ENCODE data around the gene EYS.
"Not testable (repeated sequence)": the region's sequence is repeated elsewhere in the genome, so short reads cannot be mapped to it uniquely, and the experiment has no call there.

The EYS gene

DNA sequence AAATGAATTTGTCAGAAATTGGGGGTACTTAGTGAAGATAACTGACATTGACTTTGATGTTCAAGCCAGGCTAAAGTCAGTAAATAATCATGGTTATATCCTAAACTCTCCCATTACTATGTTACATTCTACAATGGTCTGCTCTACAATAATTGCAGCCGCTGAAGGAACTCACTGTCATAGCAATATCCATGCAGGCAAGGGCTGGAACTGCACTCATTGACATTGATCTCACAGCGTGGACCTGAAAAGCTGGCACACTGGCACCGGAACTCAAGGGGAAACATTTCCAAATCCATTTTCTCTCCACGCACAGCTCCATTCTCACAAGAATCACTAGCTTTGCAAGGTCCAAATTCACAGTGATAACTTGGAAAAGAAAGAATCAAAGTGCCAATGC lies 702.7 kb downstream of the EYS start:
- Mint-ChIP-seq H3K27ac (no peak overlapping the region), H3K9me3 (peaks cover 6 to 8% of the 10 kb centered on the region in 2 donors), H3K36me3 (no peaks in the 10 kb centered on the region), H3K4me1 (no peaks in the 10 kb centered on the region), H3K4me3 (no peak overlapping the region), H3K27me3 (no peaks in the 10 kb centered on the region)
- ATAC-seq (replicated peaks) (no peak), DNase-seq (no peak)

DNA sequence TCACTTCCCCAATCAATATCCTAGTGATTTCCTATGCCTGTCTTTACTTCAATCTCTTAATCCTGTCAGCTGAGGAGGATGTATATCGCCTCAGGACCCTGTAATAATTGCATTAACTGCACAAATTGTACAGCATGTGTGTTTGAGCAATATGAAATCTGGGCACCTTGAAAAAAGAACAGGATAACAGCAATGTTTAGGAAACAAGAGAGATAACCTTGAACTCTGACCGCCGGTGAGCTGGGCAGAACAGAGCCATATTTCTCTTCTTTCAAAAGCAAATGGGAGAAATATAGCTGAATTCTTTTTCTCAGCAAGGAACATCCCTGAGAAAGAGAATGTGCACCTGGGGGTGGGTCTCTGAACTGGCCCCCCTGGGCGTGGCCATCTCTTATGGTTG lies 704.1 kb downstream of the EYS start:
- H3K4me1 Mint-ChIP-seq; ATAC-seq (replicated peaks); DNase-seq; H3K36me3 Mint-ChIP-seq; H3K27me3 Mint-ChIP-seq; H3K27ac Mint-ChIP-seq; H3K4me3 Mint-ChIP-seq: not testable (repeated sequence)
- peaks cover 8 to 11% of the 10 kb centered on the region in 2 donors for H3K9me3 Mint-ChIP-seq

DNA sequence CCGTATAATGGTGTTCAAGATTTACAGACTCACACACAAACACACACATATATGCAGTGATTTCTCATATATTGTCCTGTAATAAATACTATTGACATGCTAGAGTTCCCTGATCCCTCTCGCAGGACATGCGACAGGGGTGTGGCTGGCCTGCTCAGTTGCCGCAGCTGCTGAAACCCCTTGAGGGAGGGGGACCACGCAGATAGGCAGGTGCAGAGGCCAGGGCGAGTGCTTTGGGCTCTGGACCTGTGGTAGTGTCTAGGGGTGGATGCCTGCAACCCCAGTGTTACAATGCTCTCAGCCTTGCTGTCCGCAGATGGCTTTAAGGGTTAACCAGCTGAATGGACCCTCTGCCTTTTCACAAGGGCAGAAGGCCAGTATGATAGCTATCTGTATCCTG lies 706.2 kb downstream of the EYS start:
- H3K36me3 Mint-ChIP-seq, result no peaks in the 10 kb centered on the region
- H3K27me3 Mint-ChIP-seq, result no peaks in the 10 kb centered on the region
- H3K9me3 Mint-ChIP-seq, result peaks cover 4 to 11% of the 10 kb centered on the region in 2 donors
- H3K4me3 Mint-ChIP-seq, result no peak overlapping the region
- H3K27ac Mint-ChIP-seq, result no peak overlapping the region
- H3K4me1 Mint-ChIP-seq, result no peaks in the 10 kb centered on the region
- DNase-seq (no peak), ATAC-seq (replicated peaks) (no peak)

DNA sequence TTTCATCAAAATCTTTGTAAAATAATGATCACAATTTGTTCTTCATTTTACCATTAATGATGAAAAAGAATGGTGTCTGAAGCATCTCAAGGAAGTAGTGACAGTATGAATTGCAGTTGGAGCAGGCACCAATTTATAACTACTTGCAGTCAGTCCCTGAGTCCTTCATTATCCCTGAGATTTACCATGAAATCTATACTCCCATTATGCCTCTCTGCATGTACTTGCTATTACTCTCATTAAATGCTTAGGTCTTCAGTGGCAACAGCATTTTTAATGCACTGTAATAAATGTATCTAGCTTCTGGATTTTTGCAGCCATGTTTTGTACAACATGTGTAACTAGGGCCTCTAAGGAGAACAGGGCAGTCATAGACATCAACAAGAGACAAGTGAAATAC lies 708.8 kb downstream of the EYS start:
- Mint-ChIP-seq H3K36me3 (no peaks in the 10 kb centered on the region), H3K4me3 (no peak overlapping the region), H3K4me1 (no peaks in the 10 kb centered on the region), H3K27ac (no peak overlapping the region), H3K9me3 (peaks cover 2 to 6% of the 10 kb centered on the region in 2 donors), H3K27me3 (no peaks in the 10 kb centered on the region)
- no peak for DNase-seq
- no peak for ATAC-seq (replicated peaks)

DNA sequence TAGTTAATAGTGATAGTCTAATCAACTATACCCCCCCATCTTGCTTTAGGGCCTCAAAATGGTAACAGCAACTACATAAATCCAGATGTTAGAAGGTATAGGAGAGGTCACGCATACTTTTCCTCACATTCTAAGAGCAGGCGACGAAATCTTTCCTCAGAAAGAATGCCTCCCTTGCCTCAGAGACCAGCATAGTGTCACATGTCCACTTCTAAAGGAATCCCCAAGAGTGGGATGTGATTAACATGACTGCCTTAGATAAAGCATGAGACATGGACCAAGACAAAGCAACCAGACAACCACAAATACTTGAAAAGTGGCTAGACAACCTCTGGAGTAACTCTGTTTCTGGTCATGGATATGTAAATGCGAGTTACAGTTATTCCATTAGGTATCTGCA lies 710.7 kb downstream of the EYS start:
- ATAC-seq (replicated peaks) (no peak), DNase-seq (no peak)
- H3K27me3 Mint-ChIP-seq, result no peaks in the 10 kb centered on the region
- no peaks in the 10 kb centered on the region for H3K4me1 Mint-ChIP-seq
- no peaks in the 10 kb centered on the region for H3K36me3 Mint-ChIP-seq
- peaks cover 6% of the 10 kb centered on the region in 2 donors for H3K9me3 Mint-ChIP-seq
- H3K4me3 Mint-ChIP-seq, result no peak overlapping the region
- no peak overlapping the region for H3K27ac Mint-ChIP-seq

DNA sequence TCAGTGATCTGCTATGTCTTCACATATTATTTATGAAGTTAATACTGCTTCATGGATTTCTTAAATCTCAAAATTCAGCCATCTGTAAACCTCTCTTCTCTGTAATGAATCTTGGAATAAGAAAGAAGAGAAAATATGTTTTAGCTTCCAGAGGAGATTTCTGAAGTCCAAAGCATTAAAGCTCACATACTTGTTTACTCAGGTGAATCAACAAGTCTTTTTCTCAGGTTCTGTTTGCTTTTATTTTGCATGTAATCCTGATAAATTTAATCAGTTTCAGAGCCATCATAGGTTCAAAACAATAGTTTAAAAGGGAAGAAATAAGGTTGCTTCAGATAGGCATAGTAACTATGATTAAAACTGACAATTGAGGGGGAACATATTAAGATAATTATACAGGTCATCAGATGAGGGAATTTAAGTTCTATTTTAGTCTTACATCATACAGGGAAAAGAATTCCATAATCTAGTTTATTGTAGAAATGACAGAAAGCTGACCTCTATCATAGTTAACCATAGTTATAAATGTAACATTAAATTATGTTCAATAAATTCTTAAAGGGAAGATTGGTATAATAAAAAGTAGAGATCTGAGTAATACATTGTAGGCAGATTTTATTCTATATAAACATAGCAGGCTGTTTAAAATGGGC lies 716.2 kb downstream of the EYS start:
- Mint-ChIP-seq H3K4me3 (no peak overlapping the region), H3K27me3 (no peaks in the 10 kb centered on the region), H3K36me3 (no peaks in the 10 kb centered on the region), H3K27ac (no peak overlapping the region), H3K4me1 (no peaks in the 10 kb centered on the region), H3K9me3 (peaks cover 0 to 4% of the 10 kb centered on the region in 2 donors)
- ATAC-seq (replicated peaks), result no peak
- no peak for DNase-seq

DNA sequence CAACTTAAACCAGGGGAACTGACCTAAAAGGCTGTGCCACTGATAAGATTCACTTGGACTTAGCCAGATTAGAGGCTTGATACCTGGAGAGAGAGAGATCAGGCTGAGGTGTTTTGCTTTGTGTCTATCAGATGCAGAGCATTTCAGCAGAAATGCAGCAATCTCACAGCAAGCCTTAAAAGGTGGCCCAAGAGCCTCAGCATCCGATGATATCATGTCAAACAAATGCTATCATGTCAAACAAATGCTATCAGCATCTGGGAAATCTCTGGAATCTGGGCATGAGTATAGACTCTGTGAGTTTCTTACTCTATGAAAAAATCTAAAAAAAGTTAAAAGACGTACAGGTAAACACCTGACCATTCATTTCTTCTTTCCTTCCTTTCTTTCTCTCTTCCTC lies 718.9 kb downstream of the EYS start:
- ATAC-seq (replicated peaks), result no peak
- Mint-ChIP-seq H3K27ac (no peak overlapping the region), H3K9me3 (peaks cover 0 to 4% of the 10 kb centered on the region in 2 donors), H3K4me1 (no peaks in the 10 kb centered on the region), H3K27me3 (no peaks in the 10 kb centered on the region), H3K4me3 (no peak overlapping the region), H3K36me3 (no peaks in the 10 kb centered on the region)
- DNase-seq, result no peak

DNA sequence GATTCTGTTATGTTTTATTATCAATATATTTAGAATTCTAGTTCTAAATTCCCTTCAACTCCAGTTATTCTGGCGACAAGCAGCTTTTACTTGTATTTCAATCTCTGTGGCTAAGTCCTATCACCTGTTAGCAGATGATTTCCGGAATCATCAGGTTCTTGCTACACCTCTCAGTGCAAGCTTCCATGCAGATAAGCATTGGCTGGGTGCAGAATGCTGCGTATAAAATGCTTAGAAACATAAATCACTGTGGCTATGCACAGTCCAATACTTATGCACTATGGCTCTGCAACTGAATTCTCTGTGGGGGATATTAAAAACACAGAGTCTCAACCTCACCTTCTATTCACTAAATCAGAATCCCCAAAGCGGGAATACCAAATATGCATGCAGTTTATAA lies 720.0 kb downstream of the EYS start:
- no peak overlapping the region for H3K4me3 Mint-ChIP-seq
- no peaks in the 10 kb centered on the region for H3K27me3 Mint-ChIP-seq
- H3K4me1 Mint-ChIP-seq, result no peaks in the 10 kb centered on the region
- DNase-seq (no peak), ATAC-seq (replicated peaks) (no peak)
- no peaks in the 10 kb centered on the region for H3K36me3 Mint-ChIP-seq
- H3K27ac Mint-ChIP-seq, result no peak overlapping the region
- H3K9me3 Mint-ChIP-seq, result peaks cover 0 to 1% of the 10 kb centered on the region in 2 donors

DNA sequence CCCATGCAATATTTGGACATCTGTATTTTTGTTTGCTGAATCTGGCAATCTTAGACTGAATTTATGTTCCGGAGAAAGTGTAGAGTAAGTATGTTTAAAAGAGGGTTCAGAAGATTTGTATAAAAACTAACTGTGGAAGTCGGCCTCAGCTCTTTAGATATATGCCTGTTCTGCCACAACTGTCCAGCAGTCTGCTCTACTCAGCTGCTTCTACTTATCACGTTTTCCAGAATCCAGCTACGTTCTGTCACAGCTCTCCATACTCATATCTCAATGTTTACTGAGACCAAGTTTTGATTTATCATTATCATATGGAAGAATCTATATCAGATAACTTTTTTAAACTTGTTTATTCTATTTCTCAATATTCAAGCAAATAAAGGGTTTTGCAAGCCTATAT lies 721.3 kb downstream of the EYS start:
- H3K9me3 Mint-ChIP-seq, result peaks cover 0 to 3% of the 10 kb centered on the region in 2 donors
- no peaks in the 10 kb centered on the region for H3K36me3 Mint-ChIP-seq
- no peaks in the 10 kb centered on the region for H3K4me1 Mint-ChIP-seq
- no peak overlapping the region for H3K27ac Mint-ChIP-seq
- DNase-seq (no peak), ATAC-seq (replicated peaks) (no peak)
- H3K4me3 Mint-ChIP-seq, result no peak overlapping the region
- H3K27me3 Mint-ChIP-seq, result no peaks in the 10 kb centered on the region

DNA sequence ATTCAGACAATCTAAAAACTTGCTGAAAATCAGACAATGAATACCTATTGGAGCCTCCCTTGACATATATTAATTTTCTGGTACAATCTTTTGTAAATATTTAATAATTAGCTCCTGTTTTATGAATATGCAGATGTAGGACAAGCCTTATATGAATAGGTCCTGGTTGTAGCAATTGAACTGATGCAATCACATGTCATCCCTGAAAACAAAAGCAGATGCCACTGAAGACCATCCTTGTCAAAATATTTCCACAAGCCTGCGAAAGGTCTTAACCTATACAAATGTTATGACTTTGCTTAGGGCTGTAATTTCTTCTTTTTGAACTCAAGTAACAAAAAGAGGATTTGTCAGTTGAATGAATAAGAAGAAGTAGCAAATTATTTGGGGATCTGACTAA lies 722.1 kb downstream of the EYS start:
- Mint-ChIP-seq H3K27ac (no peak overlapping the region), H3K27me3 (no peaks in the 10 kb centered on the region), H3K4me1 (no peaks in the 10 kb centered on the region), H3K4me3 (no peak overlapping the region), H3K9me3 (peaks cover 0 to 3% of the 10 kb centered on the region in 2 donors), H3K36me3 (no peaks in the 10 kb centered on the region)
- ATAC-seq (replicated peaks), result no peak
- DNase-seq, result no peak

DNA sequence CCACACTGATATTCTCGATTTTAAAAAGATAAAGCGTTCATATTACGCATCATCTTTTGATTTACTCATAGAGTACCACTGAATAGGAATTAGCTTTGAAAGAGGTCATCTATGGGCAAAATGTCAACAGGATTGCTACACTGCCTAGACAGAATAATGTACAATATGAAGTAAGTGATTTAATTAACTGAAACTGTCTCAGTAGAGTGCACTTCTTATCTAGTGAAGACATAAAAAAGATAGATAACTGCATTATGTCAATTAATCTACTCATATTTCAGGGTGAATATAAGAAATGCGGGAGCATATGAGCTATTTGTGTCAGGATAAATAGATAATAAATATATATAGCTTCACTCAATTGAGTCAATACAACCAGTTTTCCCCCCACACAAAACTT lies 723.9 kb downstream of the EYS start:
- no peak for ATAC-seq (replicated peaks)
- H3K27me3 Mint-ChIP-seq, result no peaks in the 10 kb centered on the region
- no peak for DNase-seq
- H3K4me3 Mint-ChIP-seq, result no peak overlapping the region
- no peaks in the 10 kb centered on the region for H3K4me1 Mint-ChIP-seq
- H3K36me3 Mint-ChIP-seq, result no peaks in the 10 kb centered on the region
- peaks cover 0 to 3% of the 10 kb centered on the region in 2 donors for H3K9me3 Mint-ChIP-seq
- H3K27ac Mint-ChIP-seq, result no peak overlapping the region

DNA sequence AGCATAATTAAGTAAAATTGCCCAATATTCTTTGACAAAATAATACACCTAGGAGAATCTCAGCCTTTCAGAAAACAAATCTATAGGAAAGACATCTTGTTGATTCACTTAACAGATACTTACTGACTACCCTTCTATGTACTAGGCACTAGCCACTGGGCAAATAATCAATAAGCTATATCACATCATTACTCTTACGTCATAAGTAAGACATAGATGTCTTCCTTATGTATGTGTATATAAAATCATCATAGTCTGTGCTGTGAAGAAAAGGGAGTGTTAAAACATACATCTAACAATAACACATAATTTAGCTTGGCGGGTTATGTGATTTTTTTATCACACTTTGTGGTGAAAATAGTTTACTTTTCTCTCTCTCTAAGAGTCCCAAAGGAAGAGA lies 733.9 kb downstream of the EYS start:
- no peak for ATAC-seq (replicated peaks)
- Mint-ChIP-seq H3K36me3 (no peaks in the 10 kb centered on the region), H3K27me3 (no peaks in the 10 kb centered on the region), H3K4me3 (no peak overlapping the region), H3K4me1 (no peaks in the 10 kb centered on the region), H3K9me3 (peaks cover 0 to 4% of the 10 kb centered on the region in 2 donors), H3K27ac (no peak overlapping the region)
- DNase-seq, result no peak

DNA sequence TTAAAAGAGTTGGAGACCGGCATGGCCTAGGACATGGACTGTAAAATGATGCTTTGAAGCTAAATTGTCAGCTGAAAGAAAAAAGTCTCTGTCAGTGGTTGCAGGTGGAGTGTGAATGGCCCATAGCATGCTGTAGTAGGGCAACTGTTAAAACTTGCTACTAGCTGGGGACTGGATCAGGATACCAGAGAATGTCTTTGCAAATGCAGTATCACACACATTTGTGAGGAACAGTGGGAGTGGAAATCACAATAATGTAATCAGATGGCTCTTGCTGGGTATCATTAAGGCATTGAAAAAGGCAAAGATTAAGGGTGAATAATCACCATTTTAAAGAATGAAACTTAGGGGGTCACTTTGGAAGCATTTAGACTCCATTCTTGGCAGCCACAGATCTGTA lies 737.9 kb downstream of the EYS start:
- H3K4me1 Mint-ChIP-seq, result no peaks in the 10 kb centered on the region
- H3K9me3 Mint-ChIP-seq, result no peaks in the 10 kb centered on the region
- H3K4me3 Mint-ChIP-seq, result no peak overlapping the region
- no peaks in the 10 kb centered on the region for H3K36me3 Mint-ChIP-seq
- no peak for DNase-seq
- ATAC-seq (replicated peaks), result no peak
- no peak overlapping the region for H3K27ac Mint-ChIP-seq
- H3K27me3 Mint-ChIP-seq, result no peaks in the 10 kb centered on the region

DNA sequence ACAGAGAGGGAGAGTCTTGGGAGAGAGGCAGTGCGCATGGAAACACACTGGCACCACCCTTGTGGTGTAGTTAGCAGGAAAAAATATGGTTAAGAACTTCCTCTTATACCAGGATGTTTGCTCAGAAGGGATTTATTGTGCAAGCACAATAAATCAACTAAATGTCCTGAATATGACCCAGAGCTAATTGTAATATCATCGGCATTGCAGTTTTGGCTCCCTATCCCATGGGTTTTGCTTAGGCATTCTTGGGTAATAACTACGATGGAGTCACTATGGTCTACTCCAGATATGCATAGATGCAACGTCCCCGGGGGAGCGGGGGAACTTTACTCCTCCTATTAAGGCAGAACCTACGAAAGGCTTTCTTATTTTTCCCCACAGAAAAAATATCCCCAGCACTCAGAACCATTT lies 751.6 kb downstream of the EYS start:
- Mint-ChIP-seq H3K4me1 (no peaks in the 10 kb centered on the region), H3K4me3 (no peak overlapping the region), H3K27me3 (no peaks in the 10 kb centered on the region), H3K36me3 (no peaks in the 10 kb centered on the region), H3K9me3 (peaks cover 0 to 6% of the 10 kb centered on the region in 2 donors), H3K27ac (no peak overlapping the region)
- ATAC-seq (replicated peaks) (no peak), DNase-seq (no peak)

DNA sequence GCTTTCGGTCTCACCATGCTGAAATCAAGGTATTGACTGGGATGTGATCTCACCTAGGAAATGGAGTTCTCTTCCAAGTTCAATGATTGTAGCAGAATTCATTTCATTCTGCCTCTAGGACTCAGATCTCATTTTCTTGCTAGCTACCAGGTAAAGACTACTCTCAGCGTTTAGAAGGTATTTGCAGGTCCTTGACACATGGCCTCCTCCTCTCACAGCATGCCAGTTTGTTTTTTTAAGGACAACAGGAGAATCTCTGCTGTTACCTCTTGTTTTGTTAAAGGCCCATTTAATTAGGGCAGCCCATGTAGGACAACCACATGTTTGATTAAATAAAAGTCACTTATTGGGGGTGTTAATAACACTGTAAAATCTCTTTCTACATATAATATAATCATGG lies 757.8 kb downstream of the EYS start:
- Mint-ChIP-seq H3K4me3 (no peak overlapping the region), H3K9me3 (no peaks in the 10 kb centered on the region), H3K4me1 (no peaks in the 10 kb centered on the region), H3K27ac (no peak overlapping the region), H3K27me3 (no peaks in the 10 kb centered on the region), H3K36me3 (no peaks in the 10 kb centered on the region)
- DNase-seq (no peak), ATAC-seq (replicated peaks) (no peak)

DNA sequence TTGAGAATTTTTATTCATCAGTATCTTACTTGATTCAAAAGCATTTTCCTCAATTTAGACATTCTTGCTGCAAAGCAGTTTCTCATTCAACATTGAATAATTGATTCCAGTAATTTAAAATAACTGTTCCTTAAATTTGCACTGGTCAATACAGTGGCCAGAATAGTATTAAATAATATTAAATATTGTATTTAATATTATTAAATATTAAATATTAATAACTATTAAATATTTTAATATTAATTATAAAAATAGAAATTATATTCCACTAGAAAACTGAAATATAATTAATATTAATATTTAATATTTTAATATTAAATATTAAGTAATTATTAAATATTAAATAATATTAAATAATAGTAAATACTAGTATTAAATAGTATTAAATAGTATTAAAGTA lies 758.8 kb downstream of the EYS start:
- no peak for ATAC-seq (replicated peaks)
- H3K4me3 Mint-ChIP-seq, result no peak overlapping the region
- no peaks in the 10 kb centered on the region for H3K4me1 Mint-ChIP-seq
- H3K27me3 Mint-ChIP-seq, result no peaks in the 10 kb centered on the region
- no peaks in the 10 kb centered on the region for H3K36me3 Mint-ChIP-seq
- DNase-seq, result no peak
- peaks cover 5 to 6% of the 10 kb centered on the region in 2 donors for H3K9me3 Mint-ChIP-seq
- H3K27ac Mint-ChIP-seq, result no peak overlapping the region
